Measurements from ENCODE around the gene HRK. TPM values are rescaled to one million over a fixed set of nuclear protein-coding genes. Genes with fewer than 3 reads are reported as not detected.

HRK gene
- total RNA-seq, 2 donors from 2014 or later, result not detected

GRCh38 chr12:116812238-116812637 is 69.0 kb downstream of the HRK start:
- Mint-ChIP-seq H3K27me3 (no peaks in the 10 kb centered on the region), H3K27ac (no peak overlapping the region), H3K36me3 (no peaks in the 10 kb centered on the region), H3K4me3 (no peak overlapping the region), H3K9me3 (no peaks in the 10 kb centered on the region), H3K4me1 (ENCODE audit: low read depth in 2 of 2) (no peaks in the 10 kb centered on the region)
- DNase-seq (ENCODE audit: low spot score) (no peak), ATAC-seq (peak in 1 of 2 donors; percentile 37)

- ATAC-seq (no peak), DNase-seq (ENCODE audit: low spot score) (no peak)
- Mint-ChIP-seq H3K27ac (no peak overlapping the region), H3K27me3 (no peaks in the 10 kb centered on the region), H3K36me3 (no peaks in the 10 kb centered on the region), H3K9me3 (no peaks in the 10 kb centered on the region), H3K4me3 (no peak overlapping the region), H3K4me1 (ENCODE audit: low read depth in 2 of 2) (no peaks in the 10 kb centered on the region)
These were observed 72.8 kb downstream of the HRK start for GRCh38 chr12:116808113-116809105.

DNA sequence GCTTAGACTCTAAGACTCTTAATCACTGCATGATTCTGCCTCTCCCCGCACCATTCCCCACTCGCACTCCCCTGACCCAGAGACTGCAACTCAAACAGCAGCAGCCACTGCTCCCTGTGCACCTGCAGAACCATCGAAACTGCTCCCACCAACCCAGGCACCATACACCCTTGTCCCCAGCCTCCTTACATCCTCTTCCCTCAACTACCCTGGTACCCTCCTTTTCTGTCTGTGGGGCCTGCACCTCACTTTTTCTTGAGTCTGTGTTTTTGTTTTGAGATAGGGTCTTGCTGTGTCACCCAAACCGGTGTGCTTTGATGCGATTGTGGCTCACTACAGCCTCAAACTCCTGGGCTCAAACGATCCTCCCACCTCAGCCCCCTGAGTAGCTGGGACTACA is 73.7 kb downstream of the HRK start:
- no peak for DNase-seq (ENCODE audit: low spot score)
- H3K27ac Mint-ChIP-seq, result no peak overlapping the region
- no peaks in the 10 kb centered on the region for H3K27me3 Mint-ChIP-seq
- no peaks in the 10 kb centered on the region for H3K36me3 Mint-ChIP-seq
- H3K9me3 Mint-ChIP-seq, result no peaks in the 10 kb centered on the region
- H3K4me3 Mint-ChIP-seq, result no peak overlapping the region
- no peak for ATAC-seq
- no peaks in the 10 kb centered on the region for H3K4me1 Mint-ChIP-seq (ENCODE audit: low read depth in 2 of 2)

DNA sequence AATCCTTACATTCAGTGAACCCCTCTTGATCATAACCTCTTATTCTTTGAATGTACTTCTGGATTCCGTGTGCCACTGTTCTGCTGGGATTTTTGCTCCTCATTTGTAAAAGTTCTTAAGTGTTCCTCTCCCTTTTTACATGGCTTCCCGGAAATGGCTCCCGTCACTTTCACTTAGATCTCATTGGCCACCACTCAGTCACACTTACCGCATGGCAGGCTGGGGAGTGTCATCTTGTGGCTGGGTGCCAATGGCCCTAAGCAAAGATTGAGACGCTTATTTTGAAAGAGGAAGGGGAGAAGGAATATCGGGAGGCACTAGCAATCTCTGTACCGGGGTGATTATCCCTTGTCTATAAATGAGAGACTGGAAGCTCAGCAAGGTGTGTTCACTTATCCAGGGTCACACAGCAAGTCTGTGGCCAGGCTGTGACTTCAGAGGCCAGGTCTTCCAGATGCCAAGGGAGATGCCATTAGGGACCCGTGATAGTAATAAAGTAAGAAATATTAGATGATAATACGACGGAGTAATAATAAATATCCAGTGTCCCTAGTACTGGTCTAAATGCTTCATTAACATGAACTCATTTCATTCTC is 74.3 kb downstream of the HRK start:
- Mint-ChIP-seq H3K9me3 (no peaks in the 10 kb centered on the region), H3K4me1 (ENCODE audit: low read depth in 2 of 2) (no peaks in the 10 kb centered on the region), H3K36me3 (no peaks in the 10 kb centered on the region), H3K27me3 (no peaks in the 10 kb centered on the region), H3K4me3 (no peak overlapping the region), H3K27ac (no peak overlapping the region)
- no peak for DNase-seq (ENCODE audit: low spot score)
- ATAC-seq, result no peak

Other genes with a start within 250 kb of the HRK start
- 10 to 100 TPM; 45.8 to 49.7 TPM for gene SPRING1, start 143.4 kb downstream of the HRK start, total RNA-seq
- 10 to 100 TPM; 17.2 to 18.3 TPM for gene RNFT2, start 143.1 kb downstream of the HRK start, total RNA-seq
- gene FBXW8, start 29.5 kb upstream of the HRK start, total RNA-seq, result 10 to 100 TPM in 1 of 2 donors, 1 to 10 TPM in 1; 9.6 to 11.5 TPM
- 10 to 100 TPM; 80.5 to 96.9 TPM for gene TESC, start 218.0 kb upstream of the HRK start, total RNA-seq

Data from natural killer cell treated with Interleukin-12 subunit alpha and Interleukin-12 subunit beta and Interleukin-15 and Interleukin-18, amount 100 ng/mL, for 72 hours (primary cell).